Naive B cell (primary cell): ENCODE results near the gene PRSS22. TPM values are rescaled to one million over a fixed set of nuclear protein-coding genes. Genes with fewer than 3 reads are reported as not detected.

ENCODE experiments used
- ATAC-seq, 2 donors: fragments of 150-1000 bp; cut with Tn5 transposase; 2 replicates each; pipeline ENCODE4 v1.10.0; 2021; ENCODE audit warnings: low read depth in 2 of 2, mild to moderate bottlenecking in 2 of 2, moderate library complexity in 2 of 2
- DNase-seq: peaks from one replicate; pipeline ENCODE4 v3.0.0; 2022
- H3K27ac Mint-ChIP-seq, 6 donors: one replicate each; pipeline ENCODE4 v1.8.0; 2020 to 2022; ENCODE audit warnings: mild to moderate bottlenecking in 6 of 6, mixed read lengths in 6 of 6, moderate library complexity in 5 of 6, inconsistent platforms in 2 of 6
- H3K27me3 Mint-ChIP-seq, 3 donors: one replicate each; pipeline ENCODE4 v1.8.0; 2021 to 2022; ENCODE audit warnings: mixed read lengths in 3 of 3, mild to moderate bottlenecking in 1 of 3
- H3K36me3 Mint-ChIP-seq, 2 donors: one replicate each; pipeline ENCODE4 v1.8.0; 2020 to 2022; ENCODE audit warnings: mixed read lengths in 2 of 2, inconsistent platforms in 1 of 2, mild to moderate bottlenecking in 1 of 2
- H3K4me1 Mint-ChIP-seq, 3 donors: one replicate each; pipeline ENCODE4 v1.8.0; 2020 to 2022; ENCODE audit warnings: mixed read lengths in 3 of 3, inconsistent platforms in 1 of 3, mild to moderate bottlenecking in 1 of 3, moderate library complexity in 1 of 3
- H3K4me3 Mint-ChIP-seq, 8 donors: one replicate each; pipeline ENCODE4 v1.8.0; 2020 to 2022; ENCODE audit warnings: mild to moderate bottlenecking in 8 of 8, mixed read lengths in 8 of 8, moderate library complexity in 8 of 8, inconsistent platforms in 2 of 8
- H3K9me3 Mint-ChIP-seq, 7 donors: one replicate each; pipeline ENCODE4 v1.8.0; 2020 to 2022; ENCODE audit warnings: mixed read lengths in 7 of 7, mild to moderate bottlenecking in 5 of 7, inconsistent platforms in 2 of 7, moderate library complexity in 1 of 7
- polyA plus RNA-seq, 6 donors: library from polyadenylated mRNA; unstranded; fragments of 300-500 nt; fragmentation: Illumina TruSeq; gene quantifications; one replicate each; pipeline ENCODE4 v1.2.3, GENCODE V29; 2021; ENCODE audit warnings: low read depth in 6 of 6

Gene PRSS22
- polyA plus RNA-seq, 6 donors from 2014 or later = not detected

DNA sequence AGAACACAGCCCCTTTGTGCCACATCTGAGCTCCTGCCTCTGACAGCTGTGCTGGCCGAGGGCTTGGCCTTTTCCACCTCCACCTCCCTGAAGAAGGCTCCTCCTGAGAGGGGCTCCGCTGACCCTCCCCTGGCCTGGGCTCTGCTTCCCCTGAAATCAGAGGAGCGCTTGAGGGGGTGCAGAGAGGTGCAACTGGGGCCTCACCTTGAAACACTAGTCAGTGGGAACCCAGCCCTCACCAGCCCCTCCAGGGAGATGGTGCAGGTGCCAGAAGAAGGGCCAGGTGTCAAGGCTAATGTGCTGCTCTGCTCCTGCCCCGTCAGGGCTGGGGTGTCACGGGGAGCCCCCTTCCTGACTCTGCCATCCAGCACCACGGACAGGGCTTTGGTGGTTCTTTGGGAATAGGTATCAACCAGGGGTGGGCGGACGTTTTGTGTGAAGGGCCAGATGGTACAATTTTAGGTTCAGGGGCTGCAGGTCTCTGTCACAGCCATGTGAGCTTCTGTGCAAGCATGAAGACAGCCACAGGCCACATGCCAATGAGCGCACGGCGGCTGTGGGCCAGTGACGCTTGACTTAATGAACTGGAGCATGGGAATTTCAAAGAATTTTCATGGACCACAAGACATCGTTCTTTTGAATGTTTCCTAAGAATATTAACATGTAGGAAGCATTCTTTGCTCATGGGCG, 30.0 kb downstream of the PRSS22 start:
- no peak for ATAC-seq

GRCh38 chr16:2827374-2827791, 30.6 kb downstream of the PRSS22 start:
- H3K36me3 Mint-ChIP-seq = no peaks in the 10 kb centered on the region
- no peak overlapping the region for H3K4me3 Mint-ChIP-seq
- no peaks in the 10 kb centered on the region for H3K4me1 Mint-ChIP-seq
- peaks cover 10 to 35% (median 17%) of the 10 kb centered on the region in 3 donors for H3K27me3 Mint-ChIP-seq
- DNase-seq (no peak), ATAC-seq (no peak)
- no peak overlapping the region for H3K27ac Mint-ChIP-seq
- H3K9me3 Mint-ChIP-seq = no peaks in the 10 kb centered on the region

More for the DNA sequence above, 30.0 kb downstream of the PRSS22 start:
- Mint-ChIP-seq H3K9me3 (no peaks in the 10 kb centered on the region), H3K4me3 (no peak overlapping the region), H3K4me1 (no peaks in the 10 kb centered on the region), H3K36me3 (no peaks in the 10 kb centered on the region), H3K27ac (no peak overlapping the region), H3K27me3 (peaks cover 10 to 41% (median 23%) of the 10 kb centered on the region in 3 donors)
- DNase-seq = no peak

- Mint-ChIP-seq H3K36me3 (no peaks in the 10 kb centered on the region), H3K27me3 (peaks cover 10 to 34% (median 15%) of the 10 kb centered on the region in 3 donors), H3K4me1 (no peaks in the 10 kb centered on the region), H3K4me3 (no peak overlapping the region), H3K27ac (no peak overlapping the region), H3K9me3 (no peaks in the 10 kb centered on the region)
- ATAC-seq (no peak), DNase-seq (no peak)
Measured at GRCh38 chr16:2826591-2827373, 31.2 kb downstream of the PRSS22 start.

DNA sequence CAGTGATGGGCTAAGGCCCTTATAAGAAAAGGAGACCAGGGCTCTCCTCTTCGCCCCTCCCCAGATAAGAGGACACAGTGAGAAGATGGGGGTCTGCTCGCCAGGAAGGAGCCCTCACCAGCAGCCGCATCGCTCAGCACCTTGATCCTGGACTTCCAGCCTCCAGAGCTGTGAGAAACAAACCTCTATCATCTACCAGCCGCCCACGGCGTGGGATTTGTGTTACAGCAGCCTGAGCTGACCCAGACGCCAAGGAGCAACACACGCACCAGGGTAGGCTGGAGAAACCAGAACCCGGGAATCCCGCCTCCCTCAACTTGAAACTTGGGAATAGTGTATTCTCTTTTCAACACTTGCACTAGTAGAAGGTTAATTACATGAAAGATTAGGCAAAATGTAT, 32.1 kb downstream of the PRSS22 start:
- no peaks in the 10 kb centered on the region for H3K36me3 Mint-ChIP-seq
- DNase-seq = no peak
- peaks cover 10 to 32% (median 10%) of the 10 kb centered on the region in 3 donors for H3K27me3 Mint-ChIP-seq
- no peaks in the 10 kb centered on the region for H3K4me1 Mint-ChIP-seq
- H3K4me3 Mint-ChIP-seq = no peak overlapping the region
- no peak for ATAC-seq
- no peaks in the 10 kb centered on the region for H3K9me3 Mint-ChIP-seq
- H3K27ac Mint-ChIP-seq = no peak overlapping the region

DNA sequence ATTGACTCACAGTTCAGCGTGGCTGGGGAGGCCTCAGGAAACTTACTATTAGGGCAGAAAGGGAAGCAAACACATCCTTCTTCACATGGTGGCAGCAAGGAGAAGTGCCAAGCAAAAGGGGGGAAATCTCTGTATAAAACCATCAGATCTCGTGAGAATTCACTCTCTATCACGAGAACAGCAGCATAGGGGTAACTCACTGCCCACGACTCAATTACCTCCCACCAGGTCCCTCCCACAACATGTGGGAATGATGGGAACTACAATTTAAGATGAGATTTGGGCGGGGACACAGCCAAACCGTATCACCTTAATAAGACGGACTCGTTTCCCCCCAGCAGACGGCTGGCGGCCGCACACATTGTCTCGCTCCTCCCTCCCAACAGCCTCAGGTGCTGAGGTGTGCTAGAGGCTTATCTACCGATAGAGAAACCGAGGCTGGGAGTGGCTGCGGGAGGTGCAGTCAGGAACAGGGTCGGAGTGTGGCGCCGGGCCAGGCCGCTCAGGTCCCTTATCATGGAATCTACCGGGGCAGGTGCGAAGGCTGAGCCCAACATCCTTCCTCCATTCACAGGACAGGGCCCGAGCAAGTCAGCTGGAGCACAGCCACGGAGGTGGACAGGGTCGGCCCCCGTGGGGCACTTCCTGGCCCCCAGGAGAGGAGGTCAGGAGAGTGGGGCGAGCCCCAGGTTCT, 32.8 kb downstream of the PRSS22 start:
- H3K27ac Mint-ChIP-seq = no peak overlapping the region
- no peaks in the 10 kb centered on the region for H3K36me3 Mint-ChIP-seq
- H3K9me3 Mint-ChIP-seq = no peaks in the 10 kb centered on the region

DNA sequence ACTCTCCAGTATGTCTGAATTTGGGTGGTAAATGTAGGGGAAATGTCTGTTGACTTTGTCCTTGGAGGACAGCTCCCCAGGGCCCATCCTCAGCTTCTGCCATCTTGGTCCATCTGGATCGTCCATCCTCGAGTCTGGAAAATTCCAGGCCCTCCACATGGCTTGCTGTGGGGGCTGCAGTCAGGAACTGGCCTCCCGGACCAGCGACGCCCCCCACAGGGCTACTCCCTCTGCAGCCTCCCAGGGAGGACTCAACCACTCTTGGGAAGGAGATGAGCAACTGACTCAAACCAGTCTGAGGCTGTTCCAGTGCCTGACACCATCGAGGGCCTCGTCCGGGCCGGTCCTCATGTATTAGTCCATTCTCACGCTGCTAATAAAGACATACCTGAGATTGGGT, 33.3 kb downstream of the PRSS22 start:
- DNase-seq = no peak
- H3K36me3 Mint-ChIP-seq = no peaks in the 10 kb centered on the region
- ATAC-seq = no peak
- H3K9me3 Mint-ChIP-seq = no peaks in the 10 kb centered on the region
- H3K27ac Mint-ChIP-seq = no peak overlapping the region
- no peaks in the 10 kb centered on the region for H3K4me1 Mint-ChIP-seq
- peaks cover 5 to 20% (median 10%) of the 10 kb centered on the region in 3 donors for H3K27me3 Mint-ChIP-seq
- no peak overlapping the region for H3K4me3 Mint-ChIP-seq

More for the DNA sequence above, 32.8 kb downstream of the PRSS22 start:
- DNase-seq (no peak), ATAC-seq (no peak)
- H3K4me3 Mint-ChIP-seq = no peak overlapping the region
- H3K4me1 Mint-ChIP-seq = no peaks in the 10 kb centered on the region
- H3K27me3 Mint-ChIP-seq = peaks cover 5 to 25% (median 10%) of the 10 kb centered on the region in 3 donors

DNA sequence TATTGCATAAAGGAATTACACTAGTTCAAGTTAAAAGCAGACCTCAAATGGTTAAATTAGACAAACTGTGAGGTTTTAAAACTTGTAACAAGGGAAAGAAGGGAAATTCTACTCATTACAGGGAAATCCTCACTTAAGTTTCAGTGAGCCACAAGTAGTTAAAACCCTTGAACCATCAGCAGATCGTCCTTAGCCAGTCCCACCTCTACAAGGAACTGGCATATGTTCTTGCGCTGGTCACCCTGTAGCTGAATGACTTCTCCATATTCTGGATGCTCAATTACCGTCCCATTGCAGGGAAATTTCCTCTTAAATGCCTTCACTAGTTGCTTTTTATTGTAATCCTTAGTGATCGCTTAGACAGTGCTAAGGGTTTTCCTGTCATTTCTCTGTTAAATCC, 35.5 kb downstream of the PRSS22 start:
- H3K27ac Mint-ChIP-seq = no peak overlapping the region
- no peaks in the 10 kb centered on the region for H3K36me3 Mint-ChIP-seq
- no peak overlapping the region for H3K4me3 Mint-ChIP-seq
- H3K4me1 Mint-ChIP-seq = peaks cover 0 to 3% (median 2%) of the 10 kb centered on the region in 3 donors
- no peaks in the 10 kb centered on the region for H3K9me3 Mint-ChIP-seq
- peaks cover 0 to 7% (median 6%) of the 10 kb centered on the region in 3 donors for H3K27me3 Mint-ChIP-seq
- DNase-seq (no peak), ATAC-seq (no peak)

GRCh38 chr16:2822158-2822495, 35.8 kb downstream of the PRSS22 start:
- DNase-seq (no peak), ATAC-seq (no peak)
- H3K36me3 Mint-ChIP-seq = no peaks in the 10 kb centered on the region
- no peak overlapping the region for H3K27ac Mint-ChIP-seq
- no peak overlapping the region for H3K4me3 Mint-ChIP-seq
- peaks cover 0 to 7% (median 6%) of the 10 kb centered on the region in 3 donors for H3K27me3 Mint-ChIP-seq
- no peaks in the 10 kb centered on the region for H3K9me3 Mint-ChIP-seq
- H3K4me1 Mint-ChIP-seq = peaks cover 0 to 3% (median 2%) of the 10 kb centered on the region in 3 donors

DNA sequence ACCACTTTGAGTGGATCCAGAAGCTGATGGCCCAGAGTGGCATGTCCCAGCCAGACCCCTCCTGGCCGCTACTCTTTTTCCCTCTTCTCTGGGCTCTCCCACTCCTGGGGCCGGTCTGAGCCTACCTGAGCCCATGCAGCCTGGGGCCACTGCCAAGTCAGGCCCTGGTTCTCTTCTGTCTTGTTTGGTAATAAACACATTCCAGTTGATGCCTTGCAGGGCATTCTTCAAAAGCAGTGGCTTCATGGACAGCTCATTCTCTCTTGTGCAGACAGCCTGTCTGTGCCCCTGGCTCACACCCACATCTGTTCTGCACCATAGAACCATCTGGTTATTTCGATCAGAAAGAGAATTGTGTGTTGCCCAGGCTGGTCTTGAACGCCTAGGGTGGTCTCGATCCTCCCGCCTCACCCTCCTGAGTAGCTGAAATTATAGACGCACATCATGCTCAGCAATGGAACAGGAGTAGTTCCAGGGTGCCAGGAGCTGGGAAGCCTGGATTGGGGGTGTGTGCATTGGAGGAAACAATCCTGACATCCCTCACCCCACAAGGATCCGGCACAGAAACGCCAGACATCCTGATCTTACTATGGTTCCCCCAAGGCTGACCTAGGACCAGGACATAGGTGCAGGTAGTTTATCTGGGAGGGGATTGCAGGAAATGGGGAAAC, 36.3 kb downstream of the PRSS22 start:
- H3K4me3 Mint-ChIP-seq = no peak overlapping the region
- DNase-seq = no peak
- no peak overlapping the region for H3K27ac Mint-ChIP-seq
- H3K36me3 Mint-ChIP-seq = no peaks in the 10 kb centered on the region
- peaks cover 0 to 3% (median 2%) of the 10 kb centered on the region in 3 donors for H3K4me1 Mint-ChIP-seq
- H3K9me3 Mint-ChIP-seq = no peaks in the 10 kb centered on the region
- peaks cover 0 to 7% (median 6%) of the 10 kb centered on the region in 3 donors for H3K27me3 Mint-ChIP-seq
- no peak for ATAC-seq

DNA sequence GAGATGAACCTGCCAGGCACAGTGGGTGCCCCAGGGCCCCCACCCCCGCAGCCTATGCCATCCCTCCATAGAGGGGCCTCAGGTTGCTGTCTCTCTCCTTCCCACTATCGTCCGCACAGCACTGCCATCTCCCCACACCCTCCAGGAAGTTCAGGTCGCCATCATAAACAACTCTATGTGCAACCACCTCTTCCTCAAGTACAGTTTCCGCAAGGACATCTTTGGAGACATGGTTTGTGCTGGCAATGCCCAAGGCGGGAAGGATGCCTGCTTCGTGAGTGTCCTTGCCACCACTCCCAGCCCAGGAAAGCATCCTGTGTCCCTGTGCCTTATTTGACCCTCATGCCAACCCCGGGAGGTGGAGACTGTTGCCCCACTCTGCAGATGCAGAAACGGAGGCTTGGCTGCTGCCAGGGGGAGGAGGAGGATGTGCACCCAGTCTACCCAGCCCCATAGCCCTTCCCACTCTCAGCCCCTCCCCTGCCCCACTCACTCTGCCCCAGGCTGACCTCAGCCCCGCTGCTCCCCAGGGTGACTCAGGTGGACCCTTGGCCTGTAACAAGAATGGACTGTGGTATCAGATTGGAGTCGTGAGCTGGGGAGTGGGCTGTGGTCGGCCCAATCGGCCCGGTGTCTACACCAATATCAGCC, 37.0 kb downstream of the PRSS22 start:
- no peak for ATAC-seq
- no peak overlapping the region for H3K27ac Mint-ChIP-seq
- no peak for DNase-seq
- H3K9me3 Mint-ChIP-seq = no peaks in the 10 kb centered on the region
- H3K4me3 Mint-ChIP-seq = peak overlapping the region in 1 of 8 donors; percentile 41
- H3K27me3 Mint-ChIP-seq = peaks cover 0 to 7% (median 3%) of the 10 kb centered on the region in 3 donors
- H3K4me1 Mint-ChIP-seq = peaks cover 0 to 3% (median 2%) of the 10 kb centered on the region in 3 donors
- H3K36me3 Mint-ChIP-seq = no peaks in the 10 kb centered on the region

DNA sequence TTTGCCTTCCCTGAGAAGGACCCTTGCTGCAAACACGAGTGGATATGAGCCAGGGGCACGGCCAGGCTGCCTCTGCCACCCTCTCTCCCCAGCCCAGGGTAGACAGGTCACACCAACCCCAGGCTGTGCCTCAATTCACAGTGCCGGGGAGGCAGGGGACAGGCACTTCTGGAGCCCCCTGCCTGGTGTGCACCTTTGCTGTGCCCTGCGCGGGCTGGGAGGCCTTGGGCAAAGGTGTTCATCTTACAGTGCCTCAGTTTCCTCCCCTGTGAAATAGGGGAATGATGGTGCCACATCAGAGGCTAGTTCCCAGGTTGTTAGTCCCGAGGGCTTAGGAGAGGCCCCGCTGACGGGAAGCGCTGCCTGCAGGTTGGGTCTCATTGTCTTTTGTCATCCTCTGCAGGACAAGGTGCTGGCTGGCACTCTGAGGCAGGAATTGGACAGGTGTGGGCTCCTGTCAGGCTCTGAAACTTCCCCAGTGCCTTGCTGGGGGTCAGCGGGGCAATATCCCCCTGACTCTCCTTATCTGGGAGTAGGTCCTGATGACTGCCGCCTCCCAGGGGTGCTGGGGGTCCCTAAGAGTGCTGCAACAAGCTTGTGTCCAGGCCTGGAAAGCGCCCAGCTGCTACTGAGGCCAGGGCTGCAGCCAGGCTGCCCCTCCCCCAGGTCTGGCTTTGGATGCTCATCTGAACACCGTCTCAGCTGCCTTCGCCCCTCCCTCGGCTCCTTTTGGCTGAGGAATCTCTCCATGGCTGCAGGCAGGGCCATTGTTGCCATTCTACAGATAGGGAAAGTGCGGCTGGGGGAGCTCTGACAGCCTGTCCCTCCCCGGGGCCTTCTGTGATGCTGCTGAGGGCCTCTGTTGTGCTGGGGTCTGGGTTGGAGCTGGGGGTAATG, 37.8 kb downstream of the PRSS22 start:
- ATAC-seq (no peak), DNase-seq (no peak)
- Mint-ChIP-seq H3K9me3 (no peaks in the 10 kb centered on the region), H3K4me1 (peaks cover 0 to 3% (median 2%) of the 10 kb centered on the region in 3 donors), H3K36me3 (no peaks in the 10 kb centered on the region), H3K27me3 (peaks cover 0 to 7% (median 0%) of the 10 kb centered on the region in 3 donors), H3K27ac (no peak overlapping the region), H3K4me3 (no peak overlapping the region)
